GM19025 (cell line): ENCODE measurements around the gene PPP1R2.

Source experiments
- ATAC-seq: cut with Tn5 transposase; IDR thresholded peaks from one replicate; pipeline ENCODE4 v1.9.1; 2021; ENCODE audit warnings: mild to moderate bottlenecking, low read depth, moderate library complexity; ENCODE audit not compliant: unreplicated experiment

The PPP1R2 gene

GRCh38 chr3:195467641-195468390 is 75.3 kb downstream of the PPP1R2 start:
- ATAC-seq = no peak

- no peak for ATAC-seq
Measured at GRCh38 chr3:195466251-195466650, 76.9 kb downstream of the PPP1R2 start.
